Epithelial cell of esophagus (primary cell): ENCODE measurements around the gene CEP128.

Source experiments
- DNase-seq: peaks from one replicate; pipeline ENCODE4 v3.0.0; 2010; ENCODE audit warnings: low read depth
- H3K4me3 ChIP-seq: 2 replicates; pipeline ENCODE4 v1.5.1; 2011; ENCODE audit warnings: mild to moderate bottlenecking, low read length, control low read depth
- TF ChIP-seq, protein P1 (sequence below): IDR thresholded peaks from 2 replicates; pipeline ENCODE4 v1.5.1; 2011; ENCODE audit warnings: low read depth, mild to moderate bottlenecking, low read length, control low read depth, inconsistent platforms; ENCODE audit not compliant: insufficient read depth; ENCODE audit errors: missing control alignments

The CEP128 gene

GRCh38 chr14:80618751-80619329 lies 322.7 kb downstream of the CEP128 start:
- no peak overlapping the region for H3K4me3 ChIP-seq
- DNase-seq: no peak
- TF ChIP-seq, protein P1, sequence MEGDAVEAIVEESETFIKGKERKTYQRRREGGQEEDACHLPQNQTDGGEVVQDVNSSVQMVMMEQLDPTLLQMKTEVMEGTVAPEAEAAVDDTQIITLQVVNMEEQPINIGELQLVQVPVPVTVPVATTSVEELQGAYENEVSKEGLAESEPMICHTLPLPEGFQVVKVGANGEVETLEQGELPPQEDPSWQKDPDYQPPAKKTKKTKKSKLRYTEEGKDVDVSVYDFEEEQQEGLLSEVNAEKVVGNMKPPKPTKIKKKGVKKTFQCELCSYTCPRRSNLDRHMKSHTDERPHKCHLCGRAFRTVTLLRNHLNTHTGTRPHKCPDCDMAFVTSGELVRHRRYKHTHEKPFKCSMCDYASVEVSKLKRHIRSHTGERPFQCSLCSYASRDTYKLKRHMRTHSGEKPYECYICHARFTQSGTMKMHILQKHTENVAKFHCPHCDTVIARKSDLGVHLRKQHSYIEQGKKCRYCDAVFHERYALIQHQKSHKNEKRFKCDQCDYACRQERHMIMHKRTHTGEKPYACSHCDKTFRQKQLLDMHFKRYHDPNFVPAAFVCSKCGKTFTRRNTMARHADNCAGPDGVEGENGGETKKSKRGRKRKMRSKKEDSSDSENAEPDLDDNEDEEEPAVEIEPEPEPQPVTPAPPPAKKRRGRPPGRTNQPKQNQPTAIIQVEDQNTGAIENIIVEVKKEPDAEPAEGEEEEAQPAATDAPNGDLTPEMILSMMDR: no peak

DNA sequence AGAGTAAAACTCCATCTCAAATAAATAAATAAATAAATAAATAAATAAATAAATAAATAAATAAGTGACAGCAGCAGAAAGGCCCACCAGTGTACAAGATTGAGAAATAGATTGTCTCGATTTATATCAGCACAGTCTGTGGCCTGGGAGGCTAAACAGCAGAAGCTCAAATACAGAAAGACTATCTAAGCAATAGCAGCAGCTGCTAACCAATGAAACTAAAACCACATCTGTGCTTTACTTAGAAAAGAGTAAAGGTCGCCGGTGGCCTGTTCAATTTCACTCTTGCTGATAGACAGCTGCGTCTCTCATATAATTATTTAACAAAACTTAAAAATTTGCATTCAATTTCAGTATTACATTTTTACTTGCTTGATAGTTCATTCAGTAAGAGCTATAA lies 325.7 kb downstream of the CEP128 start:
- TF ChIP-seq, protein P1: no peak
- DNase-seq: no peak
- H3K4me3 ChIP-seq: no peak overlapping the region

DNA sequence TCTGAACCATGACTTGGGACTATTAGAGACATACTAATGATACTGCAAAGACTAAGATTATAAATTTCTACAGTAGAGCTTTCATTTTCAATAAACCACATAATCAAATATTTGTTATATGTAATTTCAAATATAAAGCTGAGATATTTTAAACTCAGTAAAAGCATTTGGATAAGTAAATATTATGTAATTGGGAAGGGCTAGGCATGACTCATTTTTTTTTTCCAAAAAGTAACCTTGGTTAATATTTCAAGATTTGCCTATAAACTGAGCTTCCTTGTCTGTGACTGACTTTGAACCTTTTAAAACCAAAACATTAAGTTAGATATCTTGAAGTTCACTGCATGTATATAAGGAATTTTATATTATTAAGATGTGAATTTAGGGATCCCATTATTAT lies 332.5 kb downstream of the CEP128 start:
- H3K4me3 ChIP-seq: no peak overlapping the region
- TF ChIP-seq, protein P1: no peak
- no peak for DNase-seq

DNA sequence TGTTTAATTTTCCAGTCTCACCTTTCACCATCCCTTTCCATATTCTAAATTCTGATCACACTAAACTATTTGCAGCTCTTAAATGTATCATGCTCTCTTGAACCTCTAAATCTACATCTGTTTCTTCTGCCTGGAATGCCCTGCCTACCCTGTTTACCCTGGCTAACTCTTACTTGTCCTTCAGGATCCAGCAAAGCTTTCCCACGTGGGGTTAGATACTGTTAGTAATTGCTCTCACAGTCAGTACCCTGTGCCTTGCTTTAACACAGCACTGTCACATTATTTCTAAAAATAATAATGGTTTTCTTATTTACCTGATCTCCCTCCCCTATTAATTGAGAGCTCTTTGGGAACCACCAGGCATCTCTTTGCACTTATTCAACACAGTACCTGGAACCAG lies 333.0 kb downstream of the CEP128 start:
- H3K4me3 ChIP-seq: no peak overlapping the region
- TF ChIP-seq, protein P1: no peak
- no peak for DNase-seq

GRCh38 chr14:80607430-80608190 lies 333.9 kb downstream of the CEP128 start:
- DNase-seq: peak; percentile 44
- H3K4me3 ChIP-seq: no peak overlapping the region
- TF ChIP-seq, protein P1: no peak

DNA sequence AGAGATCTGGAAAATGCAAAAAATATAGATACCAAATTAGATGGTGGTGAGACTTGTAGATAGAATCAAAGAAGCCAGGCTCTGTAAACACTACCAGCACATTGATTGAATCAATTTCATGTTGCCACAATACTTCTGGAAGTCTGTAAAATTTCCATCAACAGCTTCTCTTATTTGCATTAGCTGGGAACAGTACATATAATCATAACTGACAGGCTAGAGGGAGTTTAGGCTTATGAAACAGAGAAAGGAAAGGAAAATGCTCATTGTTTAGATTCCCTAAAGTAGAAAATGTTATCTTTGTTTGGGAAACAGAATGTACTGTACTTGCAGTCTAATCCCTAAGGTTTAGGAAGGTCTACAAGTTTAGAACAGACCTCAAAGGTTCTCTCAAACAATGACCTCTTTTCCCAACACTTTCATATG lies 335.2 kb downstream of the CEP128 start:
- no peak for DNase-seq
- H3K4me3 ChIP-seq: no peak overlapping the region
- TF ChIP-seq, protein P1: no peak
